HG03097 (cell line): Measurements from ENCODE around the gene SARS1.
"Not testable (repeated sequence)": the region's sequence is repeated elsewhere in the genome, so short reads cannot be mapped to it uniquely, and the experiment has no call there.

ENCODE experiments used
- ATAC-seq: cut with Tn5 transposase; IDR thresholded peaks from one replicate; pipeline ENCODE4 v1.9.1; 2021; ENCODE audit not compliant: unreplicated experiment, low FRiP score

Gene SARS1

GRCh38 chr1:109192433-109192832 is 21.3 kb upstream of the SARS1 start:
- ATAC-seq = no peak

GRCh38 chr1:109193653-109194590 is 19.8 kb upstream of the SARS1 start:
- ATAC-seq = no peak

- no peak for ATAC-seq
Observed at GRCh38 chr1:109197158-109198042, 16.3 kb upstream of the SARS1 start.

GRCh38 chr1:109198043-109198695 is 15.5 kb upstream of the SARS1 start:
- ATAC-seq = no peak

GRCh38 chr1:109198745-109199144 is 15.0 kb upstream of the SARS1 start:
- ATAC-seq = no peak

GRCh38 chr1:109199710-109200109 is 14.0 kb upstream of the SARS1 start:
- no peak for ATAC-seq

- no peak for ATAC-seq
Observed at GRCh38 chr1:109201123-109201703, 12.5 kb upstream of the SARS1 start.

- ATAC-seq = no peak
Observed at GRCh38 chr1:109204484-109204883, 9.2 kb upstream of the SARS1 start.

GRCh38 chr1:109206339-109206738 is 7.4 kb upstream of the SARS1 start:
- ATAC-seq = no peak

GRCh38 chr1:109207467-109208103 is 6.1 kb upstream of the SARS1 start:
- no peak for ATAC-seq

- no peak for ATAC-seq
Observed at GRCh38 chr1:109208394-109208793, 5.3 kb upstream of the SARS1 start.

GRCh38 chr1:109208836-109209463 is 4.8 kb upstream of the SARS1 start:
- no peak for ATAC-seq

GRCh38 chr1:109210058-109210457 is 3.7 kb upstream of the SARS1 start:
- ATAC-seq = no peak

GRCh38 chr1:109213345-109213823 is 334 bp upstream of the SARS1 start:
- peak; percentile 23 for ATAC-seq

- no peak for ATAC-seq
Observed at GRCh38 chr1:109214695-109215623, 1.2 kb downstream of the SARS1 start.

- ATAC-seq = no peak
Observed at GRCh38 chr1:109216662-109217061, 2.9 kb downstream of the SARS1 start.

GRCh38 chr1:109218516-109218915 is 4.8 kb downstream of the SARS1 start:
- no peak for ATAC-seq

GRCh38 chr1:109221201-109221600 is 7.5 kb downstream of the SARS1 start:
- not testable (repeated sequence) for ATAC-seq
